GM18873 (cell line): Measurements from ENCODE around the gene GLIS2.

Source experiments
- ATAC-seq: cut with Tn5 transposase; IDR thresholded peaks from one replicate; pipeline ENCODE4 v1.9.1; 2021; ENCODE audit warnings: mild to moderate bottlenecking, moderate library complexity, moderate number of reproducible peaks; ENCODE audit not compliant: unreplicated experiment, low FRiP score

The GLIS2 gene

DNA sequence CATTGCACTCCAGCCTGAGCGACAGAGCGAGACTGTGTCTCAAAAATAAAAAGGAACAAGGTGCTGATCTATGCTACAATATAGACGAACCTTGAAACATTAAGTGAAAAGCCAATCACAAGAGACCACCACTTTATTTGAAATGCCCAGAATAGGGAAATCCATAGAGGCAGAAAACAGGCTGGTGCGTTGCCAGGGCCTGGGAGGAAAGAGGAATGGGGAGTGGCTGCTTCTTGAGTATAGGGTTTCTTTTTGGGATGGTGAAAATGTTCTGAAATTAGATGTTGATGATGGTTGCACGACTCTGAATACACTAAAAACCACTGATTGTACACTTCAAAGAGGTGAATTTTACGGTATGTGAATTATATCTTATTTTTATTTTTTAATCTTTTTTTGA, 20.3 kb upstream of the GLIS2 start:
- ATAC-seq: no peak

DNA sequence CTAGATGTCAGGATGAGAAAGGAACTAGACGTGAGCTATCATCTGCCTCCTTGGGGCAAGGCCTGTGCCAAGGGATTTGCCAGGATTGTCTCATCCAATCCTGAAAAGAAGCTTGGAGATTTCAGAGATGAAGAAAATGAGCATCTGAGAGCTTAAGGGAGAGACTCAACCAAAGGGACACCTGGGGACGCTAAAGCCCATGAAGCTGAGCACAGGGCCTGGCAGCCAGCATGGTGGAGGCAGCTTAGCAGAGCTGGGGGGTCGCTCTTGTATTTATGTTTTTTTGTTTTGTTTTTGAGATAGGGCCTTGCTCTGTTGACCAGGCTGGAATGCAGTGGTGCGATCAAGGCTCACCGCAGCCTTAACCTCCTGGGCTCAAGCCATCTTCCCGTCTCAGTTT, 18.4 kb upstream of the GLIS2 start:
- ATAC-seq: no peak

DNA sequence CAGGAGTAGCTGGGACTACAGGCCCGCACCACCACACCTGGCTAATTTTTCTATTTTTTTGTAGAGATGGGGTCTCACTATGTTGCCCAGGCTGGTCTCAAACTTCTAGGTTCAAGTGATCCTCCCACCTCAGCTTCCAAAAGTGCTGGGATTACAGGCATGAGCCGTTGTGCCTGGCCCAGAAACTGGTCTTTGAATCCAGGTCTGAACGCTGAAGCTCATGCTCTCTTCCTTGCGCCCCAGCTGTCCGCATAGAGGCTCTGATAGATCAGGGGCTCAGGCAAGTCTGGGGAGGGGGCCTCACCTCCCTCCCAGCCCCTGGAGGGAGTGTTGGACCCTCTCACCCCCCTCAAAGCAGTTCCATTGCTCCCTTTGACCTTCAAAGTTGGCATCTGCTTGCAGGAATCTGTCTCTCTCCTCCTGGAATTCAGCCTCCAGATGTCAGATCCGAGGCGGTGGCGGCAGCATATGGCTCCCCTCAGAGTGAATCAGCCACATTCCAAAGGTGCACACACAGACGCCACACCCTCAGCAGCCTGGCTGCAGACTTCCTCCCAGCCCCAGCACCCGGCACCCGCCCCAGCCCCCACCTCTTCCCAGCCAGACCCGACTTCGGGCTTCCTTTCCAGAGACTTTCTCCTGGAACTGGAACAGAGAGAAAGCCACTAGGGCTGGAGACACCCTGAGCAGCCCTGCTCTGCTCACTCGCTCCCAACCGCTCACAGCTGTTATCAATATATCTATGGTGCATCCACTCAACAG, 16.9 kb upstream of the GLIS2 start:
- ATAC-seq: no peak

DNA sequence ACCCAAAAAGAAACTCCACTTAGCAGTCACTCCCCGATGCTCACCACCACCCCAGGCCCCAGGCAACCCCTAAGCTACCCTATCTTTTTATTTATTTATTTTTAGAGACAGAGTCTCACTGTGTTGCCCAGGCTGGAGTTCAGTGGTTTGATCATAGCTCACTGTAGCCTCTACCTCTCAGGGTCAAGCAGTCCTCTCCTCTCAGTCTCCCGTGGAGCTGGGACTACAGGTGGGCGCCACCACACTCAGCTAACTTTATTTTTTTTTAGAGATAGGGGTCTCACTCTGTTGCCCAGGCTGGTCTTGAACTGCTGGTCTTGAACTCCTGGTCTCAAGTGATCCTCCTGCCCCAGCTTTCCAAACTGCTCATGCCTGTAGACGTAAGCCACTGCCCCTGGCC, 14.7 kb upstream of the GLIS2 start:
- no peak for ATAC-seq

DNA sequence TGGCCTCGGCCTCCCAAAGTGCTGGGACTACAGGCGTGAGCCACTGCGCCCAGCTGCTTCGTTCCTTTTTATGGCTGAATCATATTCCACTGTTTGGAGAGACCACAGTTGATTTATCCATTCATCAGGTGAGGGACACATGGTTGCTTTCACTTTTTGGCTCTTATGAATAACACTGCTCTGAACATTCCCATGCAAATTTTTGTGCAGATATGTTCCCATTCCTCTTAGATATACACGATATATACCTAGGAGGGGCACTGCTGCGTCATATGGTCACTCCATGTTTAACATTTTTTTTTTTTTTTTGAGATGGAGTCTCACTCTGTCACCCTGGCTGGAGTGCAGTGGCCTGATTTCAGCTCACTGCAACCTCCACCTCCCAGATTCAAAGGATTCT, 13.9 kb upstream of the GLIS2 start:
- no peak for ATAC-seq

DNA sequence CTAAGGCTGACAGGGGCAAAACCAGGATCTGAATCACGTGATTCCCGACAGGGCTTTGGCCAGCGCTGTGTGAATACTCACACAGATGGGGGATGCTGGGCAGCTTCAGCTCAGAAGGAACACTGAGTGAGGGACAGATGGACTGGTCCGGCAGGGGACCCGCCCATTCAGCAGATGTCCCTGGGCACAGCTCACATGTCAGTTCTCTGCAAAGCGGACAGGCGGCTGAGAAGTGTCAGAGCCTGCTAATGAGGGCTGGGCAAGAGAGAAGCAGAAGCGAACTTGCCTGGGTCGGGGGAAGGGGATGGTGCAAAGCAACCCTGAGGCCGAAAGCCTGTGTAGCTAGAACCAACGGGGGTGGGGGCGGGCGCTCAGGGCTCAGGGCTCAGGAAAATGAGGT, 11.9 kb upstream of the GLIS2 start:
- no peak for ATAC-seq

DNA sequence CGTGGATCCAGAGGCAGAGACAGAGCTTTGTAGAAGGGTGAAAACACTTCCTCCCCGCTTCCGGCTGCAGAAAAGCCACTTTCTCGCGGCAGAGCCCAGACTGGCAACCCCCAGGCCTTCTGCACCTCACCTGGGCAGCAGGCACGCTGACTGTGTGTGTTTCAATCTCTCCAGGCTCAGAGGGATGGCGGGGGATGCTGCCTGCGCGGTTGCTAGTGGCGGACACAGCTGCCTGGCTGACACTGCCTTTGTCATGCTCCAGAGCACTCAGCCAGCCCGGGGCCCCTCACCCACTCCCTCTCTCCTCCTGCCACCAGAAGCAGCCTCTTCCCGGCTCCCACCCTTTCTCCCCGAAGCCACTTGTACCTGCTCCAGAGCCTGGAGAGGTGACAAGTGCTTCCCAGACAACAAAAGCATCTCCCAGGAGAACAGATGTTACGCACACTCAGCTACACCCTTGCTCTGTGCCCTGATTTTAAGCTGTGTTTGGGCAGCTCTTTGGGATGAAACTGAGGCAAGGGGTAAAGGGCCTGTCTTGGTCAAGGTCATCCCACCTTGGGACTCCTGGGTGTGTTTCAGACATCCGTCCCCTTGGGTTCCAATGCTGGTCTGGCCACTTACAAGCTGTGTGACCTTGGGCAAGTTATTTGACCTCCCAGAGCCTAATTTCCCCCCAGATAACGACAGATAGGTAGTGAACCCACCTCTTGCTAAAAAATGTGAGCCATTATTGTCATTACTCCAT, 9.2 kb upstream of the GLIS2 start:
- ATAC-seq: no peak

DNA sequence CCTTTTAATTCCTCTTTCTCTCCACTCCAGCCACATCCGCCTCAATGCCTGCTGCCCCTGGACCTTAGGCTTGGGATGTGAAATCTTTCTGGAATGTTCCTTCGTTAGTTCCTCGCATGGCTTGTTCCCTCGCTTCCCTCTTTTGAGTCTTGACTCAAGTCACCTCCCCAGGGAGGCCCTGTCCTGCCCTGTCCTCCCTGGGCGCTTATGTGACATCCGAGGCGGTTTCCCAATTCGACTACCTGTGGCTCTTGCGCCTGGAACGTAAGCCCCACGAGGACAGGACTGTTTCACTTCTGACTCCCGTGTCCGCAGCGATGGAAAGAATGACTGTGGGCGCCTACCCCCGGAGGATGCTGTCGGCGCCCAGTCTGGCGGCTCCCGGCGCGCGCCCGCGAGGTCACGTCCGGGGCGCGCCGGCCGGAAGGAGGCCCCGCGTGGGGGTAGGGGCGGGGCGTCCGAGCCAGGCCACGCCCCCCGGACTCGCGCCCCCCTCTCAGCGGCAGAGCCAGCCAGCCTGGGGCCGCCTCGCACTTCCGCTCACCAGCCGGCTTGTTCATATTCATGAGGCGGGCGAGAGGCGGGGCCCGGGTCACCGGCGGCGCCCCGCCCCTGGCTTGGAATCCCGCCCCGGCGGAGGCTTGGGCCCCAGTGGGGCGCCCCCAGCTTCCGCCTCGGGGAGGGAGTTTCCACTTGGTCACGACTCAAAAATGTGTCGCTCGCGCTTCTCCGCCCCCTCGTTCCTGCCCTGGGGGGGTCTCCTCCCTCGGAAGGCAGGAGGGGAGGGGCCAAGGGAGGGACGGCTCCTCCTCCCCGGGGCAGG, 8.4 kb upstream of the GLIS2 start:
- peak; percentile 84 for ATAC-seq

DNA sequence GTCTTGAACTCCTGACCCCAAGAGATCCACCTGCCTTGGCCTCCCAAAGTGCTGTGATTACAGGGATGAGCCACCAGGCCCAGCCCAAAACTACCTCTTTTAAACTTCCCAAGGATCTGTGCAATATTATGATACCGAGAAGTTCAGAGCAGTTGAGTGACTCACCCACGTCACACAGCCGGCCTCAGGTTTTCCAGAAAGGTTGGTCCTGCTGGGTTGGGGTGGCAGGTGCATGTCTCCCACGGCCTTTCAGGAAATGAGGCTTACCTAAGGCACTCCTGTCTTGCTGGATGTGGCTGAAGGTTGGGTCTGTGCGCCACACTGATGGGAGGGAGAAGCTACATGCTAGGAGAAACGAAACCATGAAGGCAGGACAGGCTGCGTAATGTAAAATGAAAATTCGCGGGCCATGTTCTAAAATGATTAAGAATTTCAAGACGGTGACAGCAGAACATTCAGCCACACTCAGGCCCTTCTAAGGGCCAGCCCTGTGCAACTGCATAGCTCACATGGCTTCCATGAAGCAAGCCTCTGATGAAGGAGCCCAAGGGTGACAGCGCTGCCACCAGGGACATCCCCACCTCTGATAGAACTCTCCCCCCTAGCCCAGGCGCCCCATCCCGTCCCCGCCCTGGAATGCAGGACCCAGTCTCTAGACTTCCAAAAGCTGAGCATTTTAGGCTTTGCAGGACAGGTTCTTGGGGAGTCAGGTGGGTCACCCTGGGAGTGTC, 6.6 kb upstream of the GLIS2 start:
- no peak for ATAC-seq

DNA sequence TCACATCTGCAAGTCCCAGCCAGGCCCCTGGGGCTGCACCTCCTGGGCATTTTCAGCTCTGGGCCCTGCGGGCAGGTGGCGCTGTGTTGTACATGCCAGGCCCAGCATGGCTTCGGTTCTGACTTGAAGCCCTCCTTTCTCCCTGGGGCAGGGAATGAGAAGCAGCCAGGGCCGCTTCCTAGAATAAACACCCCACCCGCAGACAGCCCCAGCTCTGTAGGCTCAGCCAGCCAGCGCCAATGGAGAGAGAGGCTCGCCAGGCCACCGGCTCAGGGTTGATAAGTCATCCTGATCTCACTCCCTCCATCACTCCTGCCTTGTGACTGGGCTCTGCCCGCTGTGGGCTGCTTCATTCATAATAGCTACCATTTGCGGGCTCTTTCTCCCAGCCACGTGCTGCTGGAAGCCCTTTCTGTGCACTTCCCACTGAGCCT, 6.0 kb upstream of the GLIS2 start:
- ATAC-seq: no peak

DNA sequence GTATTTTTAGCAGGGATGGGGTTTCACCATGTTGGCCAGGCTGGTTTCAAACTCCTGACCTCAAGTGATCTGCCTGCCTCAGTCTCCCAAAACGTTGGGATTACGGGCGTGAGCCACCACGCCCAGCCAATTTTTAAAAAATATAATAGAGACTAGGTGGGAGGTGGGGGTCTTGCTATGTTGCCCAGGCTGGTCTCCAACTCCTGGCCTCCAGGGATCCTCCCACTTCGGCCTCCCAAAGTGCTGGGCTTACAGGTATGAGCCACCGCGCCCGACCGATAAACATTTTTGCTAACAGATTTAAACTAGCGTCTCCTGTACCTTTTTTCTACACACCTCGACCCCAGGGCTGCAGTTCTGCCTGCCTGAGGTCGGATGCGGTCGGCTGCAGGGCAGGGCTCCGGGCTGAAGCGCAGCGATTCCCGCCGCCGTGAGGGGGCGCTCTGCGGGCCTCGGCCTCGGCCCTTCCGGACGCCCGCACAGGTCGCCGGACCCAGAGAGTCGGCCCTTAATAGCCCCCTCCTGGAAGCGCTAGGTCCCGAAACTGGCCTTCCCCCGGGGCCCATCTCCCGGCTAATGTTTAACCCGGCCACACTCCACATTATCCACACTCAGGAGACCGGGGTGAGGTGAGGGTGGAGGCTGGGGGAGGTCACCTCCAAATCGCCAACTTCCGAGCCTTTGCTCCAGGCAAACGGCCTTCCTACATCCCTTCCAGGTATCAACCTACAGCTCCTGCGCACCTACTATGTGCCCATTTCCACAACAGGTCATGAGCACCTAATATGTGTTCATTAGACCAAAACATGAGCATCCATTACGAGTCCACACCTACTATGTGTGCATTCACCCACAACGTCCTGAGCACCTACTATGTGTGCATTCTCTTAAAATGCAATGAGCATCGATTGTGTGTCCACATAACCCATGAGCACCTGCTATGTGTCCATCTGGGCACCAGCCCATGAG, 2.0 kb upstream of the GLIS2 start:
- no peak for ATAC-seq

DNA sequence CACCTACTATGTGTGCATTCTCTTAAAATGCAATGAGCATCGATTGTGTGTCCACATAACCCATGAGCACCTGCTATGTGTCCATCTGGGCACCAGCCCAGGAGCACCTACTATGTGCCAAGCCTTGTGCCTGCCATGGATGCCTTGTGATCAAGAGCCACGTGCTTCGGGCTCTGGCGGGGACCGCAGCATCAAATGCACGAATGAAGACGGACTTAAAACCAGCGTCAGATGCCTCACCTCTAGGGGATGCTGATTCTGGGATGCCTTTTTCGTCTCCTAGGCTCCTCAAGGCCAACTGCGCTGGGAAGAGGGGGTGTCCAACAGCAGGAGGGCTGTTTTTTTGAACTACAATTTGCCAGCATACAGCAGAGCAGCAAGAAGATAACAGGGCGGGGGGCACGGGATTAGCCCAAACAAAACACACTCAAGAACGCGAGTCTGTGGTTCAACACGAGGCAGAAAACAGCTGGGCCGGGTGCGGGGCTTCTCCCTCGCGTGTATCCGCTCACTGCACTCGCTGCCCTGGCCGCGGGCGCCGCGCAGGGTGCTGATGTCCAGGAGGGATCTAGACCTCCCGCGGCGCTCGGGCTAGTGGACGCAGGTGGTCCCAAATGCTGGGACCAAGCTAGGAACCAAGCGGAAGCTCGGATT, 1.2 kb upstream of the GLIS2 start:
- ATAC-seq: no peak

DNA sequence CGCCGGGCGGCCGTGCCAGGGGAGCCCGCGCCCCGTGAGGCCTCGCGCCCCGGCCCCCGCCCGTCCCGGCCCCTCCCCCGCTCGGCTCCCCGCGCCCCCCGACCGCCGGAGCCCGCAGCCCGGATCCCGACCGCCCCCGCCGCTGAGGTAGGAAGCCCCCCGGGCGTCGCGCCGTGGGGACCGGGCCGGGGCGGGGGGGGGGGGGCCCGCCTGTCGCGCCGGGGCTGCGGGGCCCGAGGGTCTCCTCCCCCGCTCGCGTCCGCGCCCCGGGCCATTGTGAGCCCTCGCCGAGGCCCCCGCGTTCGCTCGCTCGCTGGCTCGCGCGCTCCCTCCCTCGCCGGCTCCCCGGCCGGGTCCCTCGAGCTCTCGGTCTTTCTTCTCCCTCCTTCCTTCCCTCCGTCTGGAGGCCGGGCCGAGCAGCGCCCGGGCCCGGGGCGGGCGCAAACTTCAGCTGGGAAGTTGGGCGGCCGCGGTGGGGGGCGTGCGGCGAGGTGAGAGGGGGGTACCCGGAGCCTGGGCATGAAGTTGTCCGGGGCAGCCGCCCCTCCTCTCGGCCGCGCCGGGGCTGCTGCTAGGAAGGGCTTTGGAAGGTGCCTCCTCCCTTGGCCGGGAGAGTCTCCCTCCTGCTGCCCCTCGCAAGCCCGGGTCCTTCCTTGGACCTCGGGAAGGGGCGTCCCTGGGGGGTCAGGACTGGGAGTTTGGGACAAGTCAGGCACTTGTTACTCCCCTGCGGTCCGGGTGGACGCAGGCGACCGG, 419 bp downstream of the GLIS2 start:
- ATAC-seq: no peak

DNA sequence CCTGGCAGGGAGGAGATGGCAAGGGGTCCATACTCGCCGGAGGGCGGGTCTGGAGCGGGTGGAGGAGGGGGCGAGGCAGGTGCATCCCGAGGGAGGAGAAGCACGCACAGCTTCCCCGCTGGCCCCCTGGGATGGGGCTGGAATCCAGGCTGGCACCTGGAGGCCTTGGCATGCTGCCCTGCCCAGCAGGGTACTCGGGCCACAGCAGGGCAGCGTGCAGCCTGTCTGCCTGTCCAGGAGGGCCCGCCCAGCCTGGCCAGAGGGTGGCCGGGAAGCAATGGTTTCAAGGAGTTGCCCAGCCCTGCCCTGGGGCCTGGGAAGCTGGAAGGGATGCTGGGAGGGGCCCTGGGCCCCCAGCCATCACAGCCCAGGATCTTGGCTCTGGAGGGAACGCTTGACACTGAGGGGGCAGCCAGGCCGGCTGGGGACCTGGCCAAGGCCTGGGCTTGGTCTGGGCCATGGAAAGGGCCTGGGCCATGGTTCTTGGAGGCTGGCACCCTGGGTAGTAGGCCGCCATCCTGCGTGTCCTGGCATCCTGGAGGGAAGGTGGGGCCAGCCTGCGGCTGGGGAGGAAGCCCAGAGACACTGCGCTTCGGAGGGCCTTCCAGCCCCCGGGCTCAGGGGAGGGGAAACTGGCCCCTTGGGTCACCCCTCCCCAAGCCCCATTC, 1.1 kb downstream of the GLIS2 start:
- ATAC-seq: no peak

DNA sequence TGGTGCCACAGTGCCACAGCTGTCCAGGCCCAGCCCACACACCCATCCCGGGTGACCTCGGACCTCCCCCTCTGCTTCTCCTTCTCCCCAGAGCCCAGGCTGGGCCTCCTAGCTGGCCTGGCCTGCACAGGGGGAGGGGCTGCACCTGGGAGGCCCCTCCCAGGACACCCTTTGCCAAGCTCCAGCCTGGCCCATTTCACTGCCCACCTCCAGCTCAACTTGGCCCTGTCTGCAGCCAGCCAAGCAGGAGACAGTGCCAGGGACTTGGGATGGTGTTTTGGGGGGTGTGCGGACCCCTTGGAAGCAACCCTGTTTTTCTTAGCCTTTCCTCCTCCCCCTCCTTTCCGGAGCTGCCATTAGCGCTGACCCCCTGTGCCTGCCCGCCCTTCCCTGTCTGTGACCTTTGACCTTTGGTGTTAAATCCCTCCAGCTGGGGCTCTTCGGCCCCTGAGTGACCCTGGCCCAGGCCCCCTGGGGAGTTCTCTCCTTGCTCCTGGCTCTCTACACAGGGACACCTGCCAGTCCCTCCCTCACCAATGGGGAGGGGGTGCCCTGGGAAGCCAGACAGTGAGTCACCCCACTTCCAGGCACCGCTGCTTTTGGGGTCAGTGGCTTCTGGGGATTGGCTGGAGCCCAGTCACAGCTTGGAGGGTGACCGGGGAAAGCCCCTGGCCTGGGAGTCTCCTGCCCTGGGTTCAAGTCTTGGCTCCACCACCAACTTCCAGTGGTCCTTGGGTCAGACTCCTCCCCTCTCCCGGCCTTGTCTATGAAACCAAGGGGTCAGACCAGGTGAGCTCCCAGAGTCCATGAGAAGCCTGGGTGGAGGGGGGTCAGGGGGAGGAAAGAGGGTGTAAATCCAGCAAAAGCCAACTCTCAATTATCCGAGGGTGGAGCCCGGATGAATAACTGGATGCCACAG, 1.9 kb downstream of the GLIS2 start:
- ATAC-seq: no peak

DNA sequence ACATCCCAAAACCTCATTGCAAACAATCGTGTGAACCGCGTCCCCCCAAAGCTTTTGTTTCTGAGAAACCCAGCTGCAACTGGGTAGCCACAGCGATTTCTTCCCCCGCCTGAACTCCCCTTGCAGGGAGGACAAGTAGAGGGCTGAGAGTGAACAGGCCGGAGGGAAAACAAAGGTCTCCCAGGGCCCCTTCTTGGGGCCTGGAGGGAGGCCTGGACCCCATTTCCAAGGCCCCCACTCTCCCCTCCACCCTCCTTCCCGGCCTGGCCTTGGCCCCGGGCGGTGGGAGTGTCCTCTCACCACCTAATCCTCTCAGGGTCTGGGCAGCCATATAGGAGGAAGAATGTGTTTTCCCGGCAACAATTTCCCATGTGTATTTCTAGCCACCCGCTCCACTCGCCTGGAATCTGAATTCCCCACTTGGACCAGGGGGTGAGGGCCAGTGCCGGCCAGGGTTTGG, 2.6 kb downstream of the GLIS2 start:
- ATAC-seq: no peak

DNA sequence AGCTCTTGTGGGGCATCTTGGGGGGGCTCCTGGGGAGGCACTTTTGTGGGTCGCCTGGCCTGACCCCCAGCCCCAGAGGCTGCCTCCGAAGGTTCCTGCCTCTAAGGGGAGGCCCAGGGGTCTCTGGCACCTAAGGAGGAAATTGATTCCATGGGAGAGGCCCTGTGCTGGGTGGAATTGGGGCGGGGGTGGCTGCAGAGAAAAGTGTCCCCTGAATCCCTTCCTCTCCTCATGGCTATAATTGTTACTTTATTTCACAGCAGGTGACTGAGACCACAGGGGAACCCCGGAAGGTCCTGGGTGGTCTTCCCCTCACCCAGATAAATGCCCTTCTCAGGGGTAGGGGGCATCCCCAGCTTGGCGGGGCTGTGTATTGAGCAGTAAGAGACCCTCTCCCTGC, 3.1 kb downstream of the GLIS2 start:
- no peak for ATAC-seq
